Left forelimb (tissue), 1 donor: Measurements from ENCODE around the gene MYMX.

Experiments
- DNase-seq: peaks from one replicate; pipeline ENCODE4 v3.0.0-alpha.2; 2018; ENCODE audit warnings: low spot score

MYMX gene

GRCh38 chr6:44232676-44233566 lies 16.2 kb downstream of the MYMX start:
- DNase-seq, result no peak

DNA sequence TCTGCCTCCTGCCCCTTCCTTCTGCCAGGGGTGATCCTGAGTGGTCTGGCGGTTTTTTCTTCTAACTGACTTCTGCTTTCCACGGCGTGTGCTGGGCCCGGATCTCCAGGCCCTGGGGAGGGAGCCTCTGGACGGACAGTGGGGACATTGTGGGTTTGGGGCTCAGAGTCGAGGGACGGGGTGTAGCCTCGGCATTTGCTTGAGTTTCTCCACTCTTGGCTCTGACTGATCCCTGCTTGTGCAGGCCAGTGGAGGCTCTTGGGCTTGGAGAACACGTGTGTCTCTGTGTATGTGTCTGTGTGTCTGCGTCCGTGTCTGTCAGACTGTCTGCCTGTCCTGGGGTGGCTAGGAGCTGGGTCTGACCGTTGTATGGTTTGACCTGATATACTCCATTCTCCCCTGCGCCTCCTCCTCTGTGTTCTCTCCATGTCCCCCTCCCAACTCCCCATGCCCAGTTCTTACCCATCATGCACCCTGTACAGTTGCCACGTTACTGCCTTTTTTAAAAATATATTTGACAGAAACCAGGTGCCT lies 16.9 kb downstream of the MYMX start:
- DNase-seq, result no peak

DNA sequence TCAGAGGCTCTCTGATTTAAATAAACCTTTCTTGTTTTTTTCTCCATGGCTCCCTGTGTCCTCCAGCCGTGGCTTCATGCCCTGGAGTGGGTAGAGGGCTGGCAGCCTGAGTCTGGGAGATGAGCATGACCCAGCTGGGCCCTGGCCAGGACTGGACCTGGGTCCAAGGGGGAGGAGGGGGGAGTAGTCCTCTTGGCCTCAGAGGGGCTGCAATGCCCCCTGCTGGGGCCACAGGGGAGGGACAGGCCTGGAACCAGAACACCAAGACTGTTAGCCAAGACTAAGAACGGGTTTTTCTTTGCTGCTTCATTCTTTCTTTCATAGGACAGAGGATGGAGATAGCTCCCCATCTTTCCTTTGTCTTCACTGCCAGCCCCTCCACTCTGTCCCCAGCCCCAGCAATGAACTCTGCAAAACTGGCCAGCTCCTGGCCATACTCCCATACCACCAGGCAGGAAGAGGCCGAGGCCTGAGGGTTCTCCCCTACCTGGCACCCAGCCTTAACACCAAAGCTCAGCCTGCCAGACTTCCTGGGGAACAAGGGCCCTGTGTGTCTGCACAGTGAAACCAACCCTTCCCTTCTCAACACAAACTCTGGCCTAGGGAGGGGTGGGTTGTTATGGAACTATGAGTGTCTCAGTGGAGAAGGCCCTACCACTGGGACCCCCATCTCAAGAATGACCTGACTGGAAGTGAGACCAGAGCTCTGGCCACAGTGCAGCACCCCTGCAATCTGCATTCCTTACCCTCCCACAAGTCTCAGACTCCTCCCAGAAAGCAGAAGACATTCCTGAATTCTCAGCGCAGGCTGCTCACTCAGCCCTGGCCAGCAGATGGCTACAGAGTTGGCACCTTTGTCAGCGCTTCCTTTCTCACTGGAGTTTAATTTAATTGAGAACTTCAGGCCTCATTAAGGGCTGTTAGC lies 17.6 kb downstream of the MYMX start:
- no peak for DNase-seq

GRCh38 chr6:44235269-44235668 lies 18.5 kb downstream of the MYMX start:
- DNase-seq, result no peak

- DNase-seq, result no peak
Observed at GRCh38 chr6:44235891-44236516, 19.3 kb downstream of the MYMX start.

DNA sequence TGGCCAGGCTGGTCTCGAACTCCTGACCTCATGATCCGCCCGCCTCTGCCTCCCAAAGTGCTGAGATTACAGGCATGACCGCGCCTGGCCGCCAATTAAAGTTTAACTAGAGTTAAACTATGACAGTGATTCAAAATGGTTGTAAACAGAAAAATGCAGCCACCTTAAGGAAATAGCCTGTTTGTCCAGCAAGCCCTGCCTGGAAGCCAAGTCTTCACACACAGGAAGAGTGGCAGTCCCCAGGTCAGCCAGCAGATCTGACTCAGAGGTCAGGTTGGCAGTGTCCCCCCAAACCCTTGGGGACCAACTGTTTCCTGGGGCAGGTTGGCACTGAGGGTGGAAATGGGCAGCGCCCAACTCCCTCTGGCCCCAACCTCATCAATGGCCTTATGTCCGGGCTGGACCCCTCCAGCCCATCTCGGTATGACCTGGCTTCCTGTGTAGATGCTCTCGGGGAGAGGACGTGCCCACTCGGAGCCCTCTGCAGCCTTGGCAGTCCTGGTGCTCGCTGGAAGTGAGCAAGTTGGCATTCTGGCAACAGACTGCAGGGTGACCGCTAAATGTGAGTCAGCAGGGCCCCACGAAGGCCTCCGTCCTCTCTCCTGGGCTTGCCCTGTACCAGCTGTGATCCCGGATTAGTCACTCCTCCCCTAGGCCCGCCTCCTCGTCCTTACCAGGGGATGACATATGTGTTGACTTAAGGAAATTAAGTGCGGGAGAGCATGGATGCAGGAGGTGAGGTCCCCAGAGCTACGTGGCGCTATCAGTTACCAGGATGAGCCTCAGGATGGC lies 20.5 kb downstream of the MYMX start:
- no peak for DNase-seq

- peak; percentile 89 for DNase-seq
Observed at GRCh38 chr6:44237813-44238433, 21.2 kb downstream of the MYMX start.

- DNase-seq, result no peak
Observed at GRCh38 chr6:44238687-44239350, 22.1 kb downstream of the MYMX start.

- no peak for DNase-seq
Observed at GRCh38 chr6:44243345-44243744, 26.6 kb downstream of the MYMX start.

- DNase-seq, result no peak
Observed at GRCh38 chr6:44245391-44245911, 28.7 kb downstream of the MYMX start.

DNA sequence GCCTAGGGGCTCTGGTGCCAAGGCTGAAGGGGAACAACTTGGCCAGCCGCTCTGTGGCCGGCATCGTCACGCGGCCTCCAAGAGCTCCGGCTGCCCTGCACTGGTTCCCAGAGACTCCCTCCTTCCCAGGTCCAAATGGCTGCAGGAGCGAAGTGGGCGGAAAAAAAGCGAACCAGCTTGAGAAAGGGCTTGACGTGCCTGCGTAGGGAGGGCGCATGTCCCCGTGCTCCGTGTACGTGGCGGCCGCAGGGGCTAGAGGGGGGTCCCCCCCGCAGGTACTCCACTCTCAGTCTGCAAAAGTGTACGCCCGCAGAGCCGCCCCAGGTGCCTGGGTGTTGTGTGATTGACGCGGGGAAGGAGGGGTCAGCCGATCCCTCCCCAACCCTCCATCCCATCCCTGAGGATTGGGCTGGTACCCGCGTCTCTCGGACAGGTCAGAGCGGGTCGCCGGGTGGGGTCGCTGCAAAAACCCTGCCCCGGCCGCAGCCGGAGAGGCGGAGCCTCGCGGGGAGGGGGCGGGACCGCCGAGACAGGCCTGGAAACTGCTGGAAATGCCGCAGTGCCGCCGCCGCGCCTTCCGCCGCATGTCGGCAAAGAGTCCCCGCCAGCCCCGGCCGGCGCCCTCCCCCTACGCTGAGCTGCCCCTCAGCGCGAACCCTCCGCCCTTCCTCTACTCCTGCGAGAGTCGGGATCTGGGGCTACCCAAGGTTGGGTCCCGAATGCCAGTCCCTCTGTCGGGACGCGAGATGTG lies 29.4 kb downstream of the MYMX start:
- DNase-seq, result peak; percentile 93

GRCh38 chr6:44246663-44247337 lies 30.1 kb downstream of the MYMX start, which contains the start of gene HSP90AB1:
HSP90AB1 (plus strand) TSS chr6:44247101; CDS start chr6:44248630, 1,529 bp downstream.
- peak; percentile 93 for DNase-seq

GRCh38 chr6:44247338-44248302 lies 30.9 kb downstream of the MYMX start:
- peak; percentile 80 for DNase-seq

- no peak for DNase-seq
Observed at GRCh38 chr6:44248579-44248978, 31.9 kb downstream of the MYMX start.

- DNase-seq, result no peak
Observed at GRCh38 chr6:44249082-44249748, 32.5 kb downstream of the MYMX start.

DNA sequence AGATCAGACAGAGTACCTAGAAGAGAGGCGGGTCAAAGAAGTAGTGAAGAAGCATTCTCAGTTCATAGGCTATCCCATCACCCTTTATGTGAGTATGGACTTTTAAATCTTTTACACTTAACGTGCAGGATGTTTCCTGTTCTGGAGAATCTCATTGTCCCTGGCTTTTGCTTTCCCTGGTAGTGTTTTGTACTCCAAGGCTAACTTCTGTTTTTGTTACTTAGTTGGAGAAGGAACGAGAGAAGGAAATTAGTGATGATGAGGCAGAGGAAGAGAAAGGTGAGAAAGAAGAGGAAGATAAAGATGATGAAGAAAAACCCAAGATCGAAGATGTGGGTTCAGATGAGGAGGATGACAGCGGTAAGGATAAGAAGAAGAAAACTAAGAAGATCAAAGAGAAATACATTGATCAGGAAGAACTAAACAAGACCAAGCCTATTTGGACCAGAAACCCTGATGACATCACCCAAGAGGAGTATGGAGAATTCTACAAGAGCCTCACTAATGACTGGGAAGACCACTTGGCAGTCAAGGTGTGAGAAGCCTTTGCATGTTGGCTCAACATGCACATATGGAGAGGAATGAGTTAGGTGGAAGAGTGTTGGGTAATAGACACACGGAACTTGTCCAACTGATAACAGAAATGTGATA lies 33.5 kb downstream of the MYMX start:
- no peak for DNase-seq
